ENCODE results near the gene TMX4.

DNA sequence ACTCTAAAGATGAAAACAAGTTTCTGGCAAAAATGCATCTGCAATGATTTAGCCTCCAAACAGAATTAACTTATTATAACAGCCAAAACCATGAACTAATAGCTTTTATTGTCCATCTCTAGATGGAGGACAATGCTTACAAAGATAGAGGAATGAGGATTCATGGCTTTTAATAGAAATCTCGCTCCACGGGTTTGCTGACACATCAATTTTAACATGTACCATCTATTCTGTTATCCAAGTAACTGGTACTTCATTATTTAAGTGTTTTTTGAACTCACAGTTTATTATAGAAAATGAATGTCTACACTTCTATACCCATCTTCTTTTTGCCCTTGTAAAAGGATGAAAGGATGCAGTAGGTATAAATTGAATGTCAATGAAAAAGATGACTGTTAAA, 10.8 kb downstream of the TMX4 start:
- TF ChIP-seq POLR2AphosphoS5 (IDR thresholded peaks at IDR 0.05; ENCODE audit: low read depth) (no peak), EZH2 (IDR thresholded peaks at IDR 0.05; ENCODE audit: low read depth, unreplicated experiment) (no peak)
- TF ChIP-seq, protein P1, sequence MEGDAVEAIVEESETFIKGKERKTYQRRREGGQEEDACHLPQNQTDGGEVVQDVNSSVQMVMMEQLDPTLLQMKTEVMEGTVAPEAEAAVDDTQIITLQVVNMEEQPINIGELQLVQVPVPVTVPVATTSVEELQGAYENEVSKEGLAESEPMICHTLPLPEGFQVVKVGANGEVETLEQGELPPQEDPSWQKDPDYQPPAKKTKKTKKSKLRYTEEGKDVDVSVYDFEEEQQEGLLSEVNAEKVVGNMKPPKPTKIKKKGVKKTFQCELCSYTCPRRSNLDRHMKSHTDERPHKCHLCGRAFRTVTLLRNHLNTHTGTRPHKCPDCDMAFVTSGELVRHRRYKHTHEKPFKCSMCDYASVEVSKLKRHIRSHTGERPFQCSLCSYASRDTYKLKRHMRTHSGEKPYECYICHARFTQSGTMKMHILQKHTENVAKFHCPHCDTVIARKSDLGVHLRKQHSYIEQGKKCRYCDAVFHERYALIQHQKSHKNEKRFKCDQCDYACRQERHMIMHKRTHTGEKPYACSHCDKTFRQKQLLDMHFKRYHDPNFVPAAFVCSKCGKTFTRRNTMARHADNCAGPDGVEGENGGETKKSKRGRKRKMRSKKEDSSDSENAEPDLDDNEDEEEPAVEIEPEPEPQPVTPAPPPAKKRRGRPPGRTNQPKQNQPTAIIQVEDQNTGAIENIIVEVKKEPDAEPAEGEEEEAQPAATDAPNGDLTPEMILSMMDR (conservative IDR thresholded peaks at IDR 0.05; ENCODE audit: low read depth in 2 of 2): no peak
- TF ChIP-seq, protein P2, sequence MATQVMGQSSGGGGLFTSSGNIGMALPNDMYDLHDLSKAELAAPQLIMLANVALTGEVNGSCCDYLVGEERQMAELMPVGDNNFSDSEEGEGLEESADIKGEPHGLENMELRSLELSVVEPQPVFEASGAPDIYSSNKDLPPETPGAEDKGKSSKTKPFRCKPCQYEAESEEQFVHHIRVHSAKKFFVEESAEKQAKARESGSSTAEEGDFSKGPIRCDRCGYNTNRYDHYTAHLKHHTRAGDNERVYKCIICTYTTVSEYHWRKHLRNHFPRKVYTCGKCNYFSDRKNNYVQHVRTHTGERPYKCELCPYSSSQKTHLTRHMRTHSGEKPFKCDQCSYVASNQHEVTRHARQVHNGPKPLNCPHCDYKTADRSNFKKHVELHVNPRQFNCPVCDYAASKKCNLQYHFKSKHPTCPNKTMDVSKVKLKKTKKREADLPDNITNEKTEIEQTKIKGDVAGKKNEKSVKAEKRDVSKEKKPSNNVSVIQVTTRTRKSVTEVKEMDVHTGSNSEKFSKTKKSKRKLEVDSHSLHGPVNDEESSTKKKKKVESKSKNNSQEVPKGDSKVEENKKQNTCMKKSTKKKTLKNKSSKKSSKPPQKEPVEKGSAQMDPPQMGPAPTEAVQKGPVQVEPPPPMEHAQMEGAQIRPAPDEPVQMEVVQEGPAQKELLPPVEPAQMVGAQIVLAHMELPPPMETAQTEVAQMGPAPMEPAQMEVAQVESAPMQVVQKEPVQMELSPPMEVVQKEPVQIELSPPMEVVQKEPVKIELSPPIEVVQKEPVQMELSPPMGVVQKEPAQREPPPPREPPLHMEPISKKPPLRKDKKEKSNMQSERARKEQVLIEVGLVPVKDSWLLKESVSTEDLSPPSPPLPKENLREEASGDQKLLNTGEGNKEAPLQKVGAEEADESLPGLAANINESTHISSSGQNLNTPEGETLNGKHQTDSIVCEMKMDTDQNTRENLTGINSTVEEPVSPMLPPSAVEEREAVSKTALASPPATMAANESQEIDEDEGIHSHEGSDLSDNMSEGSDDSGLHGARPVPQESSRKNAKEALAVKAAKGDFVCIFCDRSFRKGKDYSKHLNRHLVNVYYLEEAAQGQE (IDR thresholded peaks at IDR 0.05; ENCODE audit: unreplicated experiment): no peak

Measured in GM23338 (cell line).